Trophoblast cell (in vitro differentiated cells and primary cell): Measurements from ENCODE around the gene PTBP3.
"Not testable (repeated sequence)": the region's sequence is repeated elsewhere in the genome, so short reads cannot be mapped to it uniquely, and the experiment has no call there.

Experiments used
- DNase-seq, 2 donors: peaks; one replicate each; pipeline ENCODE4 v3.0.0-alpha.2; 2016
- H2AFZ ChIP-seq: 2 replicates; pipeline ENCODE4 v1.6.1; 2013; ENCODE audit warnings: low read length, moderate library complexity, mild to moderate bottlenecking; ENCODE audit not compliant: insufficient read depth, poor library complexity
- H2AK5ac ChIP-seq: 2 replicates; pipeline ENCODE4 v1.6.1; 2013; ENCODE audit warnings: mild to moderate bottlenecking, low read length
- H2BK120ac ChIP-seq: 2 replicates; pipeline ENCODE4 v1.6.1; 2013; ENCODE audit warnings: low read length, mild to moderate bottlenecking, moderate library complexity; ENCODE audit not compliant: insufficient read depth, poor library complexity
- H2BK12ac ChIP-seq: 2 replicates; pipeline ENCODE4 v1.6.1; 2013; ENCODE audit warnings: mild to moderate bottlenecking, low read length, moderate library complexity
- H2BK5ac ChIP-seq: 2 replicates; pipeline ENCODE4 v1.6.1; 2013; ENCODE audit warnings: low read length, low read depth, moderate library complexity, mild to moderate bottlenecking; ENCODE audit not compliant: poor library complexity
- H3K14ac ChIP-seq: 2 replicates; pipeline ENCODE4 v1.6.1; 2013; ENCODE audit warnings: mild to moderate bottlenecking, low read length
- H3K18ac ChIP-seq: 2 replicates; pipeline ENCODE4 v1.6.1; 2013; ENCODE audit warnings: mild to moderate bottlenecking, low read length
- H3K23ac ChIP-seq: 2 replicates; pipeline ENCODE4 v1.6.1; 2013; ENCODE audit warnings: low read length
- H3K27ac ChIP-seq: 2 replicates; pipeline ENCODE4 v1.5.1; 2013; ENCODE audit warnings: low read depth, mild to moderate bottlenecking, inconsistent platforms, low read length, moderate library complexity
- H3K27me3 ChIP-seq: 2 replicates; pipeline ENCODE4 v1.6.1; 2013; ENCODE audit warnings: inconsistent platforms, mild to moderate bottlenecking, low read length, moderate library complexity; ENCODE audit not compliant: insufficient read depth
- H3K36me3 ChIP-seq, 2 experiments: 1 replicate in 1 of 2; 2 replicates in 1 of 2; pipeline ENCODE4 v1.6.1; 2013; ENCODE audit warnings: low read length in 2 of 2, mild to moderate bottlenecking in 2 of 2, moderate library complexity in 1 of 2; ENCODE audit not compliant: insufficient read depth in 2 of 2, control insufficient read depth in 1 of 2
- H3K4ac ChIP-seq: 2 replicates; pipeline ENCODE4 v1.6.1; 2013; ENCODE audit warnings: low read depth, mild to moderate bottlenecking, low read length, moderate library complexity
- H3K4me1 ChIP-seq, 2 experiments: 1 replicate in 1 of 2; 2 replicates in 1 of 2; pipeline ENCODE4 v1.6.1; 2013; ENCODE audit warnings: low read length in 2 of 2, mild to moderate bottlenecking in 2 of 2, moderate library complexity in 1 of 2; ENCODE audit not compliant: insufficient read depth in 2 of 2, control insufficient read depth in 1 of 2
- H3K4me2 ChIP-seq: 2 replicates; pipeline ENCODE4 v1.6.1; 2013; ENCODE audit warnings: inconsistent platforms, mild to moderate bottlenecking, low read length, moderate library complexity
- H3K4me3 ChIP-seq: 2 replicates; pipeline ENCODE4 v1.5.1; 2013; ENCODE audit warnings: mild to moderate bottlenecking, low read depth, low read length, inconsistent platforms
- H3K79me1 ChIP-seq: one replicate; pipeline ENCODE4 v1.6.1; 2013; ENCODE audit warnings: low read length
- H3K79me2 ChIP-seq: 2 replicates; pipeline ENCODE4 v1.6.1; 2013; ENCODE audit warnings: low read length, mild to moderate bottlenecking; ENCODE audit not compliant: control insufficient read depth, insufficient read depth, poor library complexity
- H3K9ac ChIP-seq: 2 replicates; pipeline ENCODE4 v1.6.1; 2013; ENCODE audit warnings: mild to moderate bottlenecking, low read length
- H3K9me3 ChIP-seq: 2 replicates; pipeline ENCODE4 v1.6.1; 2013; ENCODE audit warnings: low read depth, mild to moderate bottlenecking, control low read depth, inconsistent platforms, low read length; ENCODE audit not compliant: insufficient read depth
- H4K12ac ChIP-seq: 2 replicates; pipeline ENCODE4 v1.6.1; 2013; ENCODE audit warnings: low read depth, mild to moderate bottlenecking, low read length, moderate library complexity
- H4K8ac ChIP-seq: 2 replicates; pipeline ENCODE4 v1.6.1; 2013; ENCODE audit warnings: low read depth, mild to moderate bottlenecking, low read length, moderate library complexity
- H4K91ac ChIP-seq: one replicate; pipeline ENCODE4 v1.6.1; 2013; ENCODE audit warnings: low read depth, mild to moderate bottlenecking, low read length, moderate library complexity
- WGBS: extraction: QIAGEN DNeasy Blood & Tissue Kit; methylation state at CpG from one replicate; pipeline ENCODE4 v1.1.7; 2013; ENCODE audit warnings: missing lambda C conversion rate; ENCODE audit not compliant: insufficient read length, insufficient coverage; ENCODE audit errors: extremely low coverage; 5-methylcytosine and 5-hydroxymethylcytosine counted together

Gene PTBP3

GRCh38 chr9:112283582-112284253 lies 49.7 kb downstream of the PTBP3 start:
- Histone ChIP-seq H3K4me3 (no peak overlapping the region), H3K4me1 (peaks cover 0 to 2% of the 10 kb centered on the region in 2 experiments), H3K9ac (no peak overlapping the region), H3K4me2 (no peak overlapping the region), H3K4ac (no peak overlapping the region), H3K79me1 (no peaks in the 10 kb centered on the region), H3K14ac (no peak overlapping the region), H2BK5ac (no peak overlapping the region), H4K12ac (no peak overlapping the region), H3K27ac (no peak overlapping the region), H4K91ac (no peak overlapping the region), H3K9me3 (peaks cover 11% of the 10 kb centered on the region), H3K23ac (no peak overlapping the region), H2AK5ac (no peak overlapping the region), H2BK12ac (no peak overlapping the region), H3K79me2 (no peaks in the 10 kb centered on the region), H2BK120ac (no peak overlapping the region), H3K27me3 (no peaks in the 10 kb centered on the region), H4K8ac (no peak overlapping the region), H3K36me3 (peaks cover 12 to 13% of the 10 kb centered on the region in 2 experiments), H2AFZ (no peak overlapping the region), H3K18ac (no peak overlapping the region)
- no CpG with 5 or more reads among the region's 6 CpGs for WGBS
- no peak for DNase-seq

GRCh38 chr9:112282841-112283240 lies 50.6 kb downstream of the PTBP3 start:
- not testable (repeated sequence) for H3K9ac ChIP-seq, H3K14ac ChIP-seq, H3K79me2 ChIP-seq, H4K12ac ChIP-seq, H3K27ac ChIP-seq, H3K4me3 ChIP-seq, H2AFZ ChIP-seq, H3K4me2 ChIP-seq, H2AK5ac ChIP-seq, H3K27me3 ChIP-seq, H3K18ac ChIP-seq, H3K79me1 ChIP-seq, DNase-seq, H3K4ac ChIP-seq, H2BK120ac ChIP-seq, H3K4me1 ChIP-seq, H2BK12ac ChIP-seq, H3K23ac ChIP-seq, H4K8ac ChIP-seq, H4K91ac ChIP-seq, H2BK5ac ChIP-seq
- no CpG with 5 or more reads among the region's 3 CpGs for WGBS
- Histone ChIP-seq H3K9me3 (peaks cover 11% of the 10 kb centered on the region), H3K36me3 (peaks cover 12 to 13% of the 10 kb centered on the region in 2 experiments)

GRCh38 chr9:112280904-112281303 lies 52.5 kb downstream of the PTBP3 start:
- Histone ChIP-seq H3K4me3 (no peak overlapping the region), H3K9me3 (peaks cover 11% of the 10 kb centered on the region), H3K4me1 (peaks cover 0 to 3% of the 10 kb centered on the region in 2 experiments), H3K79me1 (no peaks in the 10 kb centered on the region), H4K91ac (no peak overlapping the region), H2BK5ac (no peak overlapping the region), H2AK5ac (no peak overlapping the region), H3K79me2 (no peaks in the 10 kb centered on the region), H2AFZ (no peak overlapping the region), H3K36me3 (peaks cover 12 to 13% of the 10 kb centered on the region in 2 experiments), H3K27me3 (no peaks in the 10 kb centered on the region), H4K12ac (no peak overlapping the region), H3K9ac (no peak overlapping the region), H3K23ac (no peak overlapping the region), H3K4me2 (no peak overlapping the region), H3K27ac (no peak overlapping the region), H2BK12ac (no peak overlapping the region), H3K18ac (no peak overlapping the region), H3K14ac (no peak overlapping the region), H3K4ac (no peak overlapping the region), H2BK120ac (no peak overlapping the region), H4K8ac (no peak overlapping the region)
- DNase-seq = no peak
- WGBS = no CpG with 5 or more reads among the region's 2 CpGs

- H3K14ac ChIP-seq = no peak overlapping the region
- no peak overlapping the region for H4K12ac ChIP-seq
- H3K27ac ChIP-seq = no peak overlapping the region
- no peak overlapping the region for H2AK5ac ChIP-seq
- no peak overlapping the region for H2BK120ac ChIP-seq
- DNase-seq = no peak
- no peak overlapping the region for H3K9ac ChIP-seq
- H2BK5ac ChIP-seq = no peak overlapping the region
- H3K4ac ChIP-seq = no peak overlapping the region
- no peaks in the 10 kb centered on the region for H3K27me3 ChIP-seq
- no peak overlapping the region for H3K4me2 ChIP-seq
- H3K36me3 ChIP-seq = peaks cover 10% of the 10 kb centered on the region in 2 experiments
- no peaks in the 10 kb centered on the region for H3K79me2 ChIP-seq
- no peak overlapping the region for H4K8ac ChIP-seq
- no peak overlapping the region for H4K91ac ChIP-seq
- no peak overlapping the region for H2BK12ac ChIP-seq
- H3K18ac ChIP-seq = no peak overlapping the region
- H3K4me1 ChIP-seq = peaks cover 0 to 3% of the 10 kb centered on the region in 2 experiments
- no peak overlapping the region for H3K4me3 ChIP-seq
- no peak overlapping the region for H2AFZ ChIP-seq
- H3K79me1 ChIP-seq = no peaks in the 10 kb centered on the region
- no peak overlapping the region for H3K23ac ChIP-seq
- peaks cover 9% of the 10 kb centered on the region for H3K9me3 ChIP-seq
These were observed 53.9 kb downstream of the PTBP3 start for GRCh38 chr9:112279501-112279900.
